ENCODE results near the gene RNF43.

DNA sequence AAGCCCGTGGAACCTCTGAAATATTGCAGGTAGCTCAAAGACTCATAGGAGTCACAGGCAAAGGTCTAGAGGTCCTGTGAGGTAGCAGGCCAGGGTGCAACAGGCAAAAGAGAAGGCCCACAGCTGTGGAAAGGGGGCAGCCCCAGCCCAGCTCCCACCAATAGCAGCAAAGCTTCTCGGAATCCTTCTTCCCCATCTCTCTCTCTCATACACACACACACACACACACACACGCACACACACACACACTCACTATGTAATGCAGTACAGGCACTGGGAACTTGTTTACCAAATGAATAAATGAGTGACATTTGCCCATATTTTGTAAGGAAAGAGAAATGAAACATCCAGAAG, 48.5 kb downstream of the RNF43 start:
- no peak for TF ChIP-seq EZH2 (IDR thresholded peaks at IDR 0.05; ENCODE audit: insufficient read depth, poor library complexity, severe bottlenecking)
- TF ChIP-seq EZH2phosphoT487 (IDR thresholded peaks at IDR 0.05; ENCODE audit: insufficient read depth, low read depth) = no peak

Data from GM23248 (cell line).